ENCODE data around the gene FOXP1. TPM values are rescaled to one million over a fixed set of nuclear protein-coding genes. Genes with fewer than 3 reads are reported as not detected.

Gene FOXP1
- polyA plus RNA-seq, 4 donors = 16.0 to 45.3 (median 39.0) TPM

- no peak for DNase-seq (ENCODE audit: low read depth in 4 of 4, low spot score in 3 of 4)
Measured at GRCh38 chr3:71144525-71145253, 438.8 kb downstream of the FOXP1 start.

GRCh38 chr3:71143493-71143892, 440.0 kb downstream of the FOXP1 start:
- no peak for DNase-seq (ENCODE audit: low read depth in 4 of 4, low spot score in 3 of 4)

GRCh38 chr3:71142441-71143161, 440.9 kb downstream of the FOXP1 start:
- no peak for DNase-seq (ENCODE audit: low read depth in 4 of 4, low spot score in 3 of 4)

- DNase-seq (ENCODE audit: low read depth in 4 of 4, low spot score in 3 of 4) = no peak
Measured at GRCh38 chr3:71140477-71140876, 443.1 kb downstream of the FOXP1 start.

GRCh38 chr3:71139496-71139895, 444.0 kb downstream of the FOXP1 start:
- no peak for DNase-seq (ENCODE audit: low read depth in 4 of 4, low spot score in 3 of 4)

GRCh38 chr3:71138410-71138809, 445.1 kb downstream of the FOXP1 start:
- no peak for DNase-seq (ENCODE audit: low read depth in 4 of 4, low spot score in 3 of 4)

GRCh38 chr3:71136276-71136675, 447.3 kb downstream of the FOXP1 start:
- DNase-seq (ENCODE audit: low read depth in 4 of 4, low spot score in 3 of 4) = no peak

- DNase-seq (ENCODE audit: low read depth in 4 of 4, low spot score in 3 of 4) = no peak
Measured at GRCh38 chr3:71135373-71136088, 448.0 kb downstream of the FOXP1 start.

- DNase-seq (ENCODE audit: low read depth in 4 of 4, low spot score in 3 of 4) = no peak
Measured at GRCh38 chr3:71134521-71134920, 449.0 kb downstream of the FOXP1 start.

- no peak for DNase-seq (ENCODE audit: low read depth in 4 of 4, low spot score in 3 of 4)
Measured at GRCh38 chr3:71133865-71134264, 449.7 kb downstream of the FOXP1 start.

- no peak for DNase-seq (ENCODE audit: low read depth in 4 of 4, low spot score in 3 of 4)
Measured at GRCh38 chr3:71132995-71133730, 450.4 kb downstream of the FOXP1 start.

- DNase-seq (ENCODE audit: low read depth in 4 of 4, low spot score in 3 of 4) = no peak
Measured at GRCh38 chr3:71131375-71132314, 451.9 kb downstream of the FOXP1 start.

GRCh38 chr3:71130471-71131374, 452.8 kb downstream of the FOXP1 start:
- peak in 1 of 4 donors; percentile 43 for DNase-seq (ENCODE audit: low read depth in 4 of 4, low spot score in 3 of 4)

- no peak for DNase-seq (ENCODE audit: low read depth in 4 of 4, low spot score in 3 of 4)
Measured at GRCh38 chr3:71129611-71130431, 453.7 kb downstream of the FOXP1 start.

GRCh38 chr3:71128961-71129360, 454.6 kb downstream of the FOXP1 start:
- DNase-seq (ENCODE audit: low read depth in 4 of 4, low spot score in 3 of 4) = no peak

GRCh38 chr3:71127844-71128243, 455.7 kb downstream of the FOXP1 start:
- DNase-seq (ENCODE audit: low read depth in 4 of 4, low spot score in 3 of 4) = no peak

GRCh38 chr3:71127052-71127831, 456.3 kb downstream of the FOXP1 start:
- no peak for DNase-seq (ENCODE audit: low read depth in 4 of 4, low spot score in 3 of 4)

Measured in left renal pelvis (tissue), 4 donors.